Heart right ventricle (tissue), 16 donors: Measurements from ENCODE around the gene GALNT12. TPM values are rescaled to one million over a fixed set of nuclear protein-coding genes. Genes with fewer than 3 reads are reported as not detected.

Experiments used
- ATAC-seq, 8 donors: fragments of 200-7000 bp; cut with Tn5 transposase; one replicate each; pipeline ENCODE4 v1.9.1; 2020; ENCODE audit warnings: mild to moderate bottlenecking in 8 of 8, moderate library complexity in 8 of 8, moderate number of reproducible peaks in 1 of 8
- DNase-seq, 2 donors: peaks; one replicate each; pipeline ENCODE4 v3.0.0-alpha.2; 2020
- H3K27ac ChIP-seq, 10 donors: fragments of 200-600 bp; sonication (generic) in 2 of 10; one replicate each; pipeline versions ENCODE4 v1.5.0 to v1.8.0; 2020 to 2022; ENCODE audit warnings: mild to moderate bottlenecking in 3 of 10
- H3K27me3 ChIP-seq, 7 donors: fragments of 200-600 bp; one replicate each; pipeline ENCODE4 v1.8.0; 2021 to 2022; ENCODE audit warnings: mild to moderate bottlenecking in 2 of 7
- H3K36me3 ChIP-seq, 9 donors: fragments of 200-600 bp; sonication (generic) in 1 of 9; one replicate each; pipeline versions ENCODE4 v1.5.0 to v1.8.0; 2020 to 2022; ENCODE audit warnings: mild to moderate bottlenecking in 2 of 9
- H3K4me1 ChIP-seq, 9 donors: fragments of 200-600 bp; sonication (generic) in 1 of 9; one replicate each; pipeline versions ENCODE4 v1.5.0 to v1.8.0; 2020 to 2022; ENCODE audit warnings: mild to moderate bottlenecking in 4 of 9
- H3K4me3 ChIP-seq, 10 donors: fragments of 200-600 bp; sonication (generic) in 2 of 10; one replicate each; pipeline versions ENCODE4 v1.5.0 to v1.8.0; 2020 to 2022; ENCODE audit warnings: mild to moderate bottlenecking in 7 of 10, moderate library complexity in 2 of 10
- H3K9me3 ChIP-seq, 11 donors: fragments of 200-600 bp in 10 of 11; sonication (generic) in 2 of 11; one replicate each; pipeline versions ENCODE4 v1.5.0 to v1.8.0; 2013 to 2022; ENCODE audit warnings: mild to moderate bottlenecking in 2 of 11, control low read depth in 1 of 11, moderate library complexity in 1 of 11
- WGBS, 2 donors: extraction: QIAGEN DNeasy Blood & Tissue Kit; methylation state at CpG; one replicate each; pipeline ENCODE4 v1.1.7; 2013; ENCODE audit warnings: inconsistent platforms in 1 of 2; 5-methylcytosine and 5-hydroxymethylcytosine counted together
- intact Hi-C, 10 donors: fragments of 100-400 bp; cut with DNase I; formaldehyde crosslinking; loops; one replicate each; pipeline versions ENCODE4 v1.11.1 to v1.14.2; 2022
- polyA plus RNA-seq, 2 donors: library from polyadenylated mRNA; stranded (reverse); fragments of 200-250 nt; gene quantifications; one replicate each; pipeline ENCODE4 v1.2.3, GENCODE V29; 2013
- total RNA-seq, 10 donors: library from RNA; stranded (reverse); fragmentation: NEBNext Ultra II Directional in 3 of 10; extraction: Animal tissue kit (Norgen Biotek cat#: 25700) in 3 of 10; gene quantifications; one replicate each; pipeline versions ENCODE4 v1.2.1 to v1.2.4, GENCODE V29; 2021 to 2023
- TF ChIP-seq, protein P1 (sequence below), 9 donors: fragments of 200-600 bp; sonication (generic) in 2 of 9; IDR thresholded peaks; one replicate each; pipeline versions ENCODE4 v1.5.0 to v1.8.0; 2021 to 2022; ENCODE audit warnings: antibody characterized with exemption in 9 of 9, mild to moderate bottlenecking in 5 of 9, moderate library complexity in 1 of 9
- donor health status: Arrhythmogenic right ventricular cardiomyopathy.
- donor health status: ischemic (EF 13 %, LVEDD 7.1; RV severe dilation, severe dysfunction).
- donor health status: healthy with polysubstance abuse.
- donor health status: DM: no; HTN: yes; CAD: no.
- donor health status: DM: no; HTN: no; CAD: no.
- donor health status: ischemic (EF 25% LVEDD 6.9; RV normal size, moderate dysfunction).
- donor health status: ischemic (EF 25% LVEDD 5.7; RV mildly dilated, moderate dysfunction).
- donor health status: healthy.
- donor health status: DM: yes; HTN: yes; CAD: no.
- donor health status: Ischemic cardiomyopathy.
- donor health status: ischemic (EF 35%, LVEDD 5.7; RV mildly dilated, moderate dysfunction).
- donor health status: nonischemic (EF 11% LVEDD 7.7; RV severe dilation, severe dysfunction).
- donor health status: DM: yes; HTN: yes; CAD: no.
- donor health status: PGD.
- donor health status: ischemic (EF 29% LVEDD 5.4; RV normal size, mild dysfunction).
- donor health status: nonischemic (EF 23%, LVEDD 6.1; RV moderate dilation, normal function).

GALNT12 gene
- total and polyA plus RNA-seq, 12 donors: 0.25 to 1.3 (median 0.53) TPM

DNA sequence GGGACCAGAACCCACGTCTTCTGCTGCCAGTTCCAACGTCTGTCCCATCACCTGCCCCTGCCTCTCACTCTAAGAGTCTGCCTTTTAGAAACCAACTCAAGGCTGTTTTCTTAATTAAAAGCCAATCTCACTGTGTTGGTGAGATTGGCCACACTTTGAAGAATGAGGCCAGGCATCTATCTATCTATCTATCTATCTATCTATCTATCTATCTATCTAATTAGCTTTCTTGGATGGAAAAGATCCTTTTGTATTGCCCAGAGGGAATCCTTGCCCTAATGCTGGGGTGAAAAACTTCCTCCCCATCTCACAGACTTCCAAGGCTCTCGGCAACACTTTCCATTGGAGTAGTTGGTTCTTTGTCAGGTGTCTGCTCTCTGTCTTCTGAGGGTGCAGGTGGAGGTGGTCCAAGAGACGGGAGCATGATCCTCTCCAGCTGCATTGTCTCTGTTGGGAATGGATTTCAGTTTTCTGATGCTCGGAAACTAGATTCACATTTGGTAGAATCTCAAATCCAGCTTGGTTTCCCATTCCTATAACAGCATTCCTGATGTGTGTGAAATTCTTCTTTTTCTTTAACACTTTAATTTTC lies 57.9 kb downstream of the GALNT12 start:
- TF ChIP-seq, protein P1, sequence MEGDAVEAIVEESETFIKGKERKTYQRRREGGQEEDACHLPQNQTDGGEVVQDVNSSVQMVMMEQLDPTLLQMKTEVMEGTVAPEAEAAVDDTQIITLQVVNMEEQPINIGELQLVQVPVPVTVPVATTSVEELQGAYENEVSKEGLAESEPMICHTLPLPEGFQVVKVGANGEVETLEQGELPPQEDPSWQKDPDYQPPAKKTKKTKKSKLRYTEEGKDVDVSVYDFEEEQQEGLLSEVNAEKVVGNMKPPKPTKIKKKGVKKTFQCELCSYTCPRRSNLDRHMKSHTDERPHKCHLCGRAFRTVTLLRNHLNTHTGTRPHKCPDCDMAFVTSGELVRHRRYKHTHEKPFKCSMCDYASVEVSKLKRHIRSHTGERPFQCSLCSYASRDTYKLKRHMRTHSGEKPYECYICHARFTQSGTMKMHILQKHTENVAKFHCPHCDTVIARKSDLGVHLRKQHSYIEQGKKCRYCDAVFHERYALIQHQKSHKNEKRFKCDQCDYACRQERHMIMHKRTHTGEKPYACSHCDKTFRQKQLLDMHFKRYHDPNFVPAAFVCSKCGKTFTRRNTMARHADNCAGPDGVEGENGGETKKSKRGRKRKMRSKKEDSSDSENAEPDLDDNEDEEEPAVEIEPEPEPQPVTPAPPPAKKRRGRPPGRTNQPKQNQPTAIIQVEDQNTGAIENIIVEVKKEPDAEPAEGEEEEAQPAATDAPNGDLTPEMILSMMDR (IDR thresholded peaks at IDR 0.05): no peak
- Histone ChIP-seq H3K36me3 (no peaks in the 10 kb centered on the region), H3K9me3 (peaks cover 0 to 5% (median 0%) of the 10 kb centered on the region in 11 donors), H3K4me1 (peaks cover 17 to 98% (median 82%) of the 10 kb centered on the region in 9 donors), H3K27ac (peak overlapping the region; percentile 1 to 90 (median 82)), H3K4me3 (no peak overlapping the region), H3K27me3 (no peaks in the 10 kb centered on the region)
- intact Hi-C loops: loop anchor here in 4 of 10 donors (2.0 to 10.0 kb wide), 5 partner anchors 21 to 269 kb away; partner anchors contain the start of gene COL15A1 (in 1 of the 4)
- WGBS, 2 donors: 86 to 87% methylated on average over 5 of the region's 5 CpGs
- ATAC-seq: no peak
- no peak for DNase-seq

DNA sequence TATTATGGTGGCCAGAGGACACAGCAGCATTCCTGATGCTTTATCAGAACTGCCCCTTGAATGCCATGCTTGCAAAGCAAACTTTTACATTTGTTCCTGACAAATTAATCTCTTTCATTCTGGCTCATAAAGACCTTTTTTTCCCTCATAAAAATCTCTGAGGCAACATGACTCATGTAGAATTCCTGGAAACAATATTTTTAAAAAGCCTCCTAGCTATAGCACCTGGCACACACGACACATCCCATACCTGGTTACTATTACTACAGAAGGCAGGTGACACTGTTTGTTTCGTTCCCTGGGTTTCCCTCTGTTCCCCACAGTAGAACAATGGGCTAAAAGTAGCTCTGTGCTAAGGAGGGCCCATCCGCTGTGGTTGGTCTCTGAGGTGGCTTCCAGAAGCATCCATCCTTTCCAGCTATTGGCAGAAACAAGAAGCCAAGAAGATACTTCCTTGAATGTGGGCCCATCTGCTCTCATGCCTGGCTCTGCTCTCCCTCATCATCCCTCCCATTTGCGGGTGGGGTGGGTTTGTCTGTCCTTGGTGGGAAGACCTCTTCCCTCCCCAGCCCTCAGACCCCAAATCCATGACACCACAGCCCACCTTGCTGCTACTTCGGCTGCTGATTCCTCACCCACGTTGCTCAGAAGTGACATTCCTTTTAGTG lies 59.1 kb downstream of the GALNT12 start:
- TF ChIP-seq, protein P1 (IDR thresholded peaks at IDR 0.05): no peak
- H3K36me3 ChIP-seq: no peaks in the 10 kb centered on the region
- no peak overlapping the region for H3K4me3 ChIP-seq
- intact Hi-C loops: loop anchor here in 4 of 10 donors (2.0 to 10.0 kb wide), 5 partner anchors 46 to 268 kb away; partner anchors contain the start of gene COL15A1 (in 1 of the 4)
- peaks cover 0 to 5% (median 0%) of the 10 kb centered on the region in 11 donors for H3K9me3 ChIP-seq
- 40 to 50% methylated on average over 6 of the region's 6 CpGs for WGBS, 2 donors
- ATAC-seq: peak in 4 of 8 donors; percentile 21 to 48 (median 32)
- no peak for DNase-seq
- peak overlapping the region; percentile 75 to 90 (median 82) for H3K27ac ChIP-seq
- peaks cover 14 to 92% (median 72%) of the 10 kb centered on the region in 9 donors for H3K4me1 ChIP-seq
- no peaks in the 10 kb centered on the region for H3K27me3 ChIP-seq

DNA sequence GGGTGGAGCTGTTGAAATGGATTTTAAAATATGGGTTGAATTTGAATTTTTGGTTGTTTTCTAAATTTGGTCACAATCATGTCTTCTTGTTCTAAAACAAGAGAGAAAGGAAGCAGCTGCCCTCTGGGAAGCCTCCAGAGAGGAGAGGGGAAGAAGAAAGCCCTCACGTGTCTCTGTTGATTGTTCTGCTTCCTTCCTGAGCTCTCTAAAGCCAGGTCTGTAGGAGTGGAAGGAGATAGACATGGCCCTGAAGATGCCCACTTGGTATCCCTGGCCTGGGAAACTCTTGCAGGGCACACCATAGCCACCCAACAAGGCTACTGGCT lies 59.6 kb downstream of the GALNT12 start:
- no peak for DNase-seq
- H3K36me3 ChIP-seq: no peaks in the 10 kb centered on the region
- peak in 7 of 8 donors; percentile 4 to 72 (median 51) for ATAC-seq
- TF ChIP-seq, protein P1 (IDR thresholded peaks at IDR 0.05): no peak
- no peaks in the 10 kb centered on the region for H3K27me3 ChIP-seq
- H3K4me3 ChIP-seq: no peak overlapping the region
- 32 to 61% methylated on average over 1 of the region's 1 CpG for WGBS, 2 donors
- H3K27ac ChIP-seq: peak overlapping the region; percentile 75 to 90 (median 82)
- peaks cover 0 to 5% (median 0%) of the 10 kb centered on the region in 11 donors for H3K9me3 ChIP-seq
- H3K4me1 ChIP-seq: peaks cover 9 to 87% (median 67%) of the 10 kb centered on the region in 9 donors
- intact Hi-C loops: loop anchor here in 4 of 10 donors (2.0 to 10.0 kb wide), 5 partner anchors 45 to 268 kb away; partner anchors contain the start of gene COL15A1 (in 1 of the 4)

DNA sequence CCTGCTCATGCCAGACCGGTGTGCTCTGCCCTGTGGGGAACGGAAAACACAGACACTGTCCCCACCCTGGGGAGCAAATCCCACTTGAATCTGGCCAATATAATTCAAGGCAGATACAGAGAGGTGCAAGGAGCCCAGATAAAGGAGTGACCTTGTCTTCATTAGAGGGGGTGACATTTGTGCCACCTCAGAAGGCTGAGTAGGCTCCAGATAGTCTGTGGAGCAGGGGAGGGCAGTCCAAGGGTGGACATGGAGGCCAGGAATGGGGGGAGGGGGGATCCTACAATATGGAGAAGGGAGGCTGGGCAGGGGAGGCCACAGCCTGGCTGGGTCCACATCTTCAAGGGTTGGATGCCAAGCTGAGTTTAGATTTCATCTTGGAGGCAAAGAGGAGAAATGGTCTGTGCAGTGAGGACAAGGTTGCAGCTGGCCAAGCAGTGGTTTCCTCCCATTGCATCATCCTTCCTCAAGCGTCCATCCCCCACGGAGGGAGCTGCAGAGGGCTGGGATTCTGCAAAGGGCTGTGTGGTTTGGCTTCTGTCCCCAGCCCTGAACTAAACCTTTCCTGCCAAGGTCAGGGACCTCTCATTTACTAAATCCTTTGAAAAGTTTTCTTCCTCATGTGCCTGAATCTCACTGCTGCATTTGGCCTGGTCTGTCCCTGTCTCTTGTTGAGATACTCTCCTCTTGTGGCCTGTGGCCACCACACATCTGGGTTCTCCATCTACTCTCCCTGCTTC lies 60.1 kb downstream of the GALNT12 start:
- 31 to 55% methylated on average over 4 of the region's 4 CpGs for WGBS, 2 donors
- TF ChIP-seq, protein P1 (IDR thresholded peaks at IDR 0.05): no peak
- ATAC-seq: peak; percentile 81 to 93 (median 89)
- no peak overlapping the region for H3K4me3 ChIP-seq
- peak; percentile 73 to 88 for DNase-seq
- intact Hi-C loops: loop anchor here in 4 of 10 donors (2.0 to 10.0 kb wide), 5 partner anchors 45 to 267 kb away; partner anchors contain the start of gene COL15A1 (in 1 of the 4)
- peaks cover 6 to 82% (median 63%) of the 10 kb centered on the region in 9 donors for H3K4me1 ChIP-seq
- peak overlapping the region; percentile 75 to 90 (median 82) for H3K27ac ChIP-seq
- peaks cover 0 to 5% (median 0%) of the 10 kb centered on the region in 11 donors for H3K9me3 ChIP-seq
- no peaks in the 10 kb centered on the region for H3K36me3 ChIP-seq
- H3K27me3 ChIP-seq: no peaks in the 10 kb centered on the region
